Ishikawa (cell line): ENCODE measurements around the gene GABRG3.

ENCODE experiments used
- CEBPB ChIP-seq: IDR thresholded peaks from 2 replicates; pipeline ENCODE4 v1.6.1; 2012
- CREB1 ChIP-seq: IDR thresholded peaks from 2 replicates; pipeline ENCODE4 v1.6.1; 2012; ENCODE audit warnings: low read depth
- EGR1 ChIP-seq: IDR thresholded peaks from 2 replicates; pipeline ENCODE4 v1.6.1; 2012
- EP300 ChIP-seq: IDR thresholded peaks from 2 replicates; pipeline ENCODE4 v1.6.1; 2012; ENCODE audit warnings: borderline replicate concordance
- FOXM1 ChIP-seq: IDR thresholded peaks from 2 replicates; pipeline ENCODE4 v1.6.1; 2012; ENCODE audit warnings: low read depth, borderline replicate concordance
- MAX ChIP-seq: IDR thresholded peaks from 2 replicates; pipeline ENCODE4 v1.6.1; 2012
- NFIC ChIP-seq: IDR thresholded peaks from 2 replicates; pipeline ENCODE4 v1.6.1; 2012
- RAD21 ChIP-seq: IDR thresholded peaks from 2 replicates; pipeline ENCODE4 v1.6.1; 2012; ENCODE audit warnings: low read depth
- REST ChIP-seq: IDR thresholded peaks from 2 replicates; pipeline ENCODE4 v1.6.1; 2012; ENCODE audit warnings: low read depth, mild to moderate bottlenecking
- TAF1 ChIP-seq: IDR thresholded peaks from 2 replicates; pipeline ENCODE4 v1.6.1; 2012; ENCODE audit warnings: low read depth, mild to moderate bottlenecking
- TCF12 ChIP-seq: IDR thresholded peaks from 2 replicates; pipeline ENCODE4 v1.6.1; 2012; ENCODE audit warnings: low read depth
- TEAD4 ChIP-seq: IDR thresholded peaks from 2 replicates; pipeline ENCODE4 v1.6.1; 2012
- USF1 ChIP-seq: IDR thresholded peaks from 2 replicates; pipeline ENCODE4 v1.6.1; 2012
- YY1 ChIP-seq: IDR thresholded peaks from 2 replicates; pipeline ENCODE4 v1.6.1; 2012; ENCODE audit warnings: low read depth
- ZBTB7A ChIP-seq: IDR thresholded peaks from 2 replicates; pipeline ENCODE4 v1.6.1; 2012; ENCODE audit warnings: low read depth

The GABRG3 gene

GRCh38 chr15:27456807-27457206 is 485.8 kb downstream of the GABRG3 start:
- TF ChIP-seq USF1 (no peak), TAF1 (no peak)

- no peak for TF ChIP-seq CEBPB
- no peak for TF ChIP-seq EGR1
- no peak for TF ChIP-seq FOXM1
- no peak for TF ChIP-seq USF1
- TF ChIP-seq CREB1: no peak
- no peak for TF ChIP-seq YY1
- no peak for TF ChIP-seq TEAD4
- no peak for TF ChIP-seq ZBTB7A
- no peak for TF ChIP-seq MAX
- no peak for TF ChIP-seq NFIC
- no peak for TF ChIP-seq TCF12
- TF ChIP-seq REST: no peak
- TF ChIP-seq RAD21: no peak
- TF ChIP-seq EP300: no peak
- TF ChIP-seq TAF1: no peak
Measured at GRCh38 chr15:27457766-27458165, 486.8 kb downstream of the GABRG3 start.

GRCh38 chr15:27458345-27459084 is 487.5 kb downstream of the GABRG3 start:
- TF ChIP-seq YY1 (no peak), TEAD4 (no peak), FOXM1 (no peak), REST (no peak), EP300 (no peak), TCF12 (no peak), EGR1 (no peak), USF1 (no peak), ZBTB7A (no peak), CEBPB (no peak), CREB1 (no peak), NFIC (no peak), RAD21 (no peak)

- no peak for TF ChIP-seq TAF1
- TF ChIP-seq CEBPB: no peak
- TF ChIP-seq TCF12: no peak
- TF ChIP-seq USF1: no peak
- TF ChIP-seq FOXM1: no peak
- TF ChIP-seq NFIC: no peak
- TF ChIP-seq ZBTB7A: no peak
- no peak for TF ChIP-seq EP300
- no peak for TF ChIP-seq YY1
- TF ChIP-seq MAX: no peak
- TF ChIP-seq REST: no peak
- TF ChIP-seq CREB1: no peak
Measured at GRCh38 chr15:27459836-27460235, 488.9 kb downstream of the GABRG3 start.
